Calu3 (cell line): ENCODE data around the gene PLD4. TPM values are rescaled to one million over a fixed set of nuclear protein-coding genes. Genes with fewer than 3 reads are reported as not detected.

ENCODE experiments used
- BruUV-seq: library from RNA; stranded (reverse); fragments of 400-500 nt; replicated peaks from 2 replicates; lab custom pipeline; 2021; lab: Mats Ljungman, UMichigan
- CTCF ChIA-PET: fragments of 300-600 bp; sonication (Branson Sonifier 250); formaldehyde crosslinking; loops from one replicate; lab custom pipeline; 2022; ENCODE audit warnings: antibody characterized with exemption; lab: Charles Lee
- DNase-seq: peaks from one replicate; pipeline ENCODE4 v3.0.0; 2022
- H3K27ac Mint-ChIP-seq: one replicate; pipeline ENCODE4 v1.8.0; 2022; ENCODE audit warnings: mixed read lengths; ENCODE audit not compliant: unreplicated experiment
- H3K27me3 Mint-ChIP-seq: one replicate; pipeline ENCODE4 v1.8.0; 2022; ENCODE audit warnings: mixed read lengths; ENCODE audit not compliant: unreplicated experiment
- H3K36me3 Mint-ChIP-seq: one replicate; pipeline ENCODE4 v1.8.0; 2022; ENCODE audit warnings: mild to moderate bottlenecking, moderate library complexity, mixed read lengths; ENCODE audit not compliant: insufficient read depth, unreplicated experiment
- H3K4me1 Mint-ChIP-seq: one replicate; pipeline ENCODE4 v1.8.0; 2022; ENCODE audit warnings: mild to moderate bottlenecking, low read depth, mixed read lengths; ENCODE audit not compliant: unreplicated experiment
- H3K4me3 Mint-ChIP-seq: one replicate; pipeline ENCODE4 v1.8.0; 2022; ENCODE audit warnings: mild to moderate bottlenecking, low read depth, moderate library complexity, mixed read lengths; ENCODE audit not compliant: unreplicated experiment
- H3K9me3 Mint-ChIP-seq: one replicate; pipeline ENCODE4 v1.8.0; 2022; ENCODE audit warnings: low read depth, mixed read lengths; ENCODE audit not compliant: unreplicated experiment
- intact Hi-C: fragments of 100-400 bp; cut with micrococcal nuclease; formaldehyde crosslinking; loops from one replicate; pipeline ENCODE4 v1.10.0; 2022; ENCODE audit not compliant: unreplicated experiment
- total RNA-seq: library from RNA; stranded (reverse); gene quantifications from 2 replicates; pipeline ENCODE4 v1.2.3, GENCODE V29; 2022
- TF ChIP-seq, protein P1 (sequence below): fragments of 200-600 bp; IDR thresholded peaks from one replicate; pipeline ENCODE4 v1.8.0; 2022; ENCODE audit warnings: antibody characterized with exemption; ENCODE audit not compliant: unreplicated experiment

The PLD4 gene
- total RNA-seq, 1 experiment from 2014 or later, result 0.09 TPM

DNA sequence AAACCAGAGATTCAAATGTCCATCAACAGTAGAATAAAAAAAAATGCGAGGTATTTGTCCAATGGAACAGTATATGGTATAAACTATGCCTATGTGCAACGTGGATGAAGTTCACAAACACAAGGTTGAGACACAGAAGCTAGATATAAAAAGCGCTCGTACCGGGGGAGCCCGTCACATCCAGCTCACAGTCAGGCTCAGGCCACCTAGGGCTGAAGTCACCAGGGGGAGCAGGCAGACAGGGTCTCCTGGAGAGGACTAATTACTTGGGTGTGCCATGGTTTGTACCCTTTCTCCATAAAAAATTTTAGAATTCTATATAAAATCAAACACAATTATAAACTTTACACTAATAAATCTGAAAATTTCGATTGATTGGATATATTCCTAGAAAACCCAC, 39.9 kb downstream of the PLD4 start:
- Mint-ChIP-seq H3K27me3 (no peaks in the 10 kb centered on the region), H3K4me1 (peaks cover 9% of the 10 kb centered on the region), H3K27ac (no peak overlapping the region), H3K9me3 (no peaks in the 10 kb centered on the region), H3K36me3 (peaks cover 34% of the 10 kb centered on the region), H3K4me3 (no peak overlapping the region)
- CTCF ChIA-PET, result interaction anchor here (1.0 kb wide), 1 partner anchor 9 kb away, joined by 3 read pairs; no protein-coding TSS in a partner anchor
- TF ChIP-seq, protein P1, sequence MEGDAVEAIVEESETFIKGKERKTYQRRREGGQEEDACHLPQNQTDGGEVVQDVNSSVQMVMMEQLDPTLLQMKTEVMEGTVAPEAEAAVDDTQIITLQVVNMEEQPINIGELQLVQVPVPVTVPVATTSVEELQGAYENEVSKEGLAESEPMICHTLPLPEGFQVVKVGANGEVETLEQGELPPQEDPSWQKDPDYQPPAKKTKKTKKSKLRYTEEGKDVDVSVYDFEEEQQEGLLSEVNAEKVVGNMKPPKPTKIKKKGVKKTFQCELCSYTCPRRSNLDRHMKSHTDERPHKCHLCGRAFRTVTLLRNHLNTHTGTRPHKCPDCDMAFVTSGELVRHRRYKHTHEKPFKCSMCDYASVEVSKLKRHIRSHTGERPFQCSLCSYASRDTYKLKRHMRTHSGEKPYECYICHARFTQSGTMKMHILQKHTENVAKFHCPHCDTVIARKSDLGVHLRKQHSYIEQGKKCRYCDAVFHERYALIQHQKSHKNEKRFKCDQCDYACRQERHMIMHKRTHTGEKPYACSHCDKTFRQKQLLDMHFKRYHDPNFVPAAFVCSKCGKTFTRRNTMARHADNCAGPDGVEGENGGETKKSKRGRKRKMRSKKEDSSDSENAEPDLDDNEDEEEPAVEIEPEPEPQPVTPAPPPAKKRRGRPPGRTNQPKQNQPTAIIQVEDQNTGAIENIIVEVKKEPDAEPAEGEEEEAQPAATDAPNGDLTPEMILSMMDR, result no peak
- no TSS peak for BruUV-seq
- intact Hi-C loops, result no loop called here
- no peak for DNase-seq

DNA sequence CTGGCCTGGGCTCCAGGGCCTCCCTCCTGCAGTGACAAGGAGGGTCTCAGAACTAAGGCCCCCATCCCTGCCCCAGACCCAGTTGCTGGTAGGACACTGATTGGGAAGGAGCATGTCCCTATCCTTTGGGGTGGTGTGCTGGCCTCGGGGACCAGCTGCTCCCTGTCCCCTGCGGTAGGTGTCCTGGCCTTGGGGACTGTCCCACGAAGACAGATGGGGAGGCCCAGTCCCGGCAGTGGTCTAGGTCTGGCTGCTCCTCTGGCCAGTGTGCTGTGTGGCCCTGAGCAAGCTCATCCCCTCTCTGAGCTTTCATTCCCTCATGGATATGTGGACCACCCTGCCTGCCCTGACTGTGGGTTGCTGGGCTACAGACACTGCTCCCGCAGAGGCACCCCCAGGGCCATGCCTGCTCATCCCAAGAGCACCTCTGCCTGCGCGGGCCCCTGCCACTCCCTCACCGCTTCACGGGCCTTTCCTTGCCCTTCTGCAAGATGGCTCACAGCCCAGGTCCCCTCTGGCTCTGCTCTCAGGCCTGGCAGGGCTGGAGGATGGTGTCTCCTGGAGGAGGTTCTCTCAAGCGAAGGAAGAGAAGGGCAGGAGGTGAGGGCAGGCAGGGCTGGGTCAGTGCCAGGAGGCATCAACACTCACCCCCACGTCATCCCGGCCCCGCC, 41.0 kb downstream of the PLD4 start:
- H3K27me3 Mint-ChIP-seq, result no peaks in the 10 kb centered on the region
- no peak overlapping the region for H3K4me3 Mint-ChIP-seq
- intact Hi-C loops, result no loop called here
- peak overlapping the region; percentile 52 for H3K27ac Mint-ChIP-seq
- no TSS peak for BruUV-seq
- peaks cover 9% of the 10 kb centered on the region for H3K4me1 Mint-ChIP-seq
- no peaks in the 10 kb centered on the region for H3K9me3 Mint-ChIP-seq
- H3K36me3 Mint-ChIP-seq, result peaks cover 45% of the 10 kb centered on the region
- DNase-seq, result no peak
- TF ChIP-seq, protein P1, result no peak
- CTCF ChIA-PET, result no interaction called here

DNA sequence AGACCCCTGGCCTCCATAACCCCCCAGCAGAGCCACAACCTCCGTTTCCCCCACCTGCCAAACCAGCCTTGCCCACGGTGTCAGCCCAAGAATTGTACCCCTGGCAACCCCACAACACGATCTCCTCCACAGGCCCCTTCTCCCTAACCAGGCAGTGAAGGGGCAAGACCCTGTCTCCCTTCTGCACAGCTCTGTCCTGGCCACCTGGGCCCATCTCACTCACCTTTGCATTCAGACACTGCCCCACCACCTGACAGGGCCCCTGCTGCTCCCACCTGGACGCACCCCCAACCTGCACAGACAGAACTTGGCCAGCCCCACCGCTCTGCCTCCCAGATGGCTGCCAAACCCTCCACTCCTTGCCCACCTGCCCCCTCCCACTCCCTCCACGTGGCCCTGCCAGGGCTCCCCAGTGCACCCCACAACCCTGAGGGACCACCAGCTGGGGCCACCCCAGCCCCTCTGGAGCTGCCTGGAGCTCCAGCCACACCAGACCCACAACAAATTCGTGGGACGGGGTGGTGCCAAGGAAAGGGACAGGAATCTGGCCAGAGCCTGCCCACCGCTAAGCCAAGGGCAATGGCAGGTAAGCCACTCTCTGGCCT, 41.7 kb downstream of the PLD4 start:
- no peaks in the 10 kb centered on the region for H3K27me3 Mint-ChIP-seq
- TF ChIP-seq, protein P1, result no peak
- H3K27ac Mint-ChIP-seq, result peak overlapping the region; percentile 52
- H3K36me3 Mint-ChIP-seq, result peaks cover 52% of the 10 kb centered on the region
- CTCF ChIA-PET, result interaction anchor here (0.6 to 0.7 kb wide), 2 partner anchors 10 to 241 kb away, joined by 3 to 5 read pairs; no protein-coding TSS in a partner anchor
- H3K4me1 Mint-ChIP-seq, result peaks cover 13% of the 10 kb centered on the region
- no peaks in the 10 kb centered on the region for H3K9me3 Mint-ChIP-seq
- no peak for DNase-seq
- BruUV-seq, result no TSS peak
- no peak overlapping the region for H3K4me3 Mint-ChIP-seq
- intact Hi-C loops, result no loop called here

DNA sequence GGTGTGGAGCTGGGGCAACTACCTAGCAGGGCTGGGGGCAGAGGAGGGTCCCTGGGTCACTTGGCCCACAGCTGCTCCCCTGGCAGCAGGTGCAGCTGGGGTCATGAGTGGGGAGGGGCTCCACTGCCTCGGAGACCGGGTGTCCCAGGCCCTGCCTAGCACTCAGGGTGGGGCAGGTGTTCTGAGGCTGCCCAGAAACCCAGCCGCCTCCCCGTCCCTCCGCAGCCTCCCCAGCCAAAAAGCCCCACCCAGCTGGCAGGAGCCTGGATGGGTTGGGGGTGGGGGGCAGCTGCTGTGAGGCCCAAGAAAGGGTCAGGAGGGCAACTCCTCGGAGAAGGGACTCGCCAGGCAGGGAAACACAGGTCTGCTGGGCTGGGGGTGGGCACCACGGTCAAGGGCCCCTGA, 42.3 kb downstream of the PLD4 start:
- Mint-ChIP-seq H3K36me3 (peaks cover 58% of the 10 kb centered on the region), H3K9me3 (no peaks in the 10 kb centered on the region), H3K27me3 (no peaks in the 10 kb centered on the region), H3K27ac (no peak overlapping the region), H3K4me1 (peaks cover 19% of the 10 kb centered on the region), H3K4me3 (peak overlapping the region; percentile 77)
- CTCF ChIA-PET, result interaction anchor here (0.6 to 0.7 kb wide), 2 partner anchors 9 to 241 kb away, joined by 3 to 5 read pairs; no protein-coding TSS in a partner anchor
- TF ChIP-seq, protein P1, result no peak
- no TSS peak for BruUV-seq
- no peak for DNase-seq
- intact Hi-C loops, result no loop called here
